GM12801 (cell line): ENCODE results near the gene KLHDC7B.

Experiments used
- CTCF ChIP-seq: IDR thresholded peaks from one replicate; pipeline ENCODE4 v1.5.1; 2011; ENCODE audit warnings: control low read depth; ENCODE audit not compliant: insufficient read length; ENCODE audit errors: extremely low read depth

Gene KLHDC7B

GRCh38 chr22:50528682-50529415, 16.9 kb upstream of the KLHDC7B start:
- TF ChIP-seq CTCF: no peak

GRCh38 chr22:50529416-50529896, 16.2 kb upstream of the KLHDC7B start:
- no peak for TF ChIP-seq CTCF

- TF ChIP-seq CTCF: no peak
These were observed 15.7 kb upstream of the KLHDC7B start, which contains the start of gene TYMP for GRCh38 chr22:50529897-50530579. Gene TYMP, minus strand, starts transcription at chr22:50530012. Its CDS starts 303 bp downstream, at chr22:50529709.

- no peak for TF ChIP-seq CTCF
These were observed 15.2 kb upstream of the KLHDC7B start for GRCh38 chr22:50530580-50530876.

GRCh38 chr22:50530877-50531545, 14.7 kb upstream of the KLHDC7B start:
- no peak for TF ChIP-seq CTCF

- TF ChIP-seq CTCF: no peak
These were observed 14.1 kb upstream of the KLHDC7B start for GRCh38 chr22:50531546-50531961.

GRCh38 chr22:50531962-50532674, 13.6 kb upstream of the KLHDC7B start:
- TF ChIP-seq CTCF: no peak
